SK-N-MC (cell line): ENCODE measurements around the gene CLP1.

Experiments used
- EZH2 ChIP-seq: fragments of 200-600 bp; sonication (generic); IDR thresholded peaks from one replicate; pipeline ENCODE4 v1.6.1; 2017; ENCODE audit warnings: antibody characterized with exemption
- FOXP2 ChIP-seq: optimal IDR thresholded peaks from 2 replicates; pipeline ENCODE3; 2011; ENCODE audit warnings: mild to moderate bottlenecking, moderate library complexity; ENCODE audit not compliant: insufficient read depth; ENCODE audit errors: extremely low read length, control extremely low read depth
- POLR2AphosphoS5 ChIP-seq: IDR thresholded peaks from 2 replicates; pipeline ENCODE4 v1.6.1; 2012; ENCODE audit warnings: mild to moderate bottlenecking, low read depth, low read length, borderline replicate concordance

DNA sequence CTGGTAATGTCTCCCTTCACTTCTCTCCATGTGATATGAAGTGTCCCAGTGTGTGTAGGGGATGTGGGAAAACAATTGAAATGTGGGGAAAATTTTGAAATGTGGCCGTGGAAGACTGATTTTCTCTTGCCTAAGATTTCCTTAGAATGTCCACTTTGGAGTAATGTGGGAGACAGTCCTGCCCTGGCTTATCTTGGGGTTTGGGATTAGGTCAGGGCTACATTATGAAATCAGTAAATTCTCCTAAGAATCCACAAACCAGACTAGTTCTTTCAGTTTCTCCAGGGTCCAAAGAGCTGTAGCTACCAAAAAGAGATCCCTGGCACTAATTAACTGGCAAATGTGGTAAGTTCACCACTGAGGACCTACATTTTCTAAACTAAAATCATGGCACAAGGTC is 30.7 kb upstream of the CLP1 start:
- TF ChIP-seq EZH2, result no peak
- no peak for TF ChIP-seq POLR2AphosphoS5
- TF ChIP-seq FOXP2, result no peak
